ENCODE results near the gene DOLK.

GRCh38 chr9:128913995-128914772 lies 33.2 kb downstream of the DOLK start:
- TF ChIP-seq ZNF274 (IDR thresholded peaks at IDR 0.05; ENCODE audit: low read depth, low read length) = no peak
- TF ChIP-seq YY1 (IDR thresholded peaks at IDR 0.05; ENCODE audit: insufficient read depth, insufficient read length) = no peak
